HepG2 (cell line): Measurements from ENCODE around the gene CIAPIN1. TPM values are rescaled to one million over a fixed set of nuclear protein-coding genes. Genes with fewer than 3 reads are reported as not detected.
A peak's percentile ranks its signal among the peaks of the same experiment; 100 is the strongest.

ENCODE experiments used
- NAIF1 ChIP-seq: sonication (generic); formaldehyde crosslinking; IDR thresholded peaks from 2 replicates; pipeline ENCODE4 v1.5.0; 2020; ENCODE audit warnings: mild to moderate bottlenecking, missing genetic modification reagents, borderline replicate concordance
- NFIB ChIP-seq: sonication (generic); formaldehyde crosslinking; IDR thresholded peaks from 2 replicates; pipeline ENCODE4 v1.9.0; 2021; ENCODE audit warnings: missing genetic modification reagents, mild to moderate bottlenecking, borderline replicate concordance
- SCMH1 ChIP-seq: sonication (generic); formaldehyde crosslinking; IDR thresholded peaks from 2 replicates; pipeline ENCODE4 v1.9.0; 2021; ENCODE audit warnings: missing genetic modification reagents, mild to moderate bottlenecking, borderline replicate concordance
- STAT5B ChIP-seq: sonication (generic); formaldehyde crosslinking; IDR thresholded peaks from 2 replicates; pipeline ENCODE4 v1.4.0; 2020; ENCODE audit warnings: missing genetic modification reagents
- ZBTB7B ChIP-seq: sonication (generic); formaldehyde crosslinking; IDR thresholded peaks from 2 replicates; pipeline ENCODE4 v1.4.0; 2020; ENCODE audit warnings: missing genetic modification reagents
- ZC3H4 ChIP-seq: sonication (generic); formaldehyde crosslinking; IDR thresholded peaks from 2 replicates; pipeline ENCODE4 v1.4.0; 2020; ENCODE audit warnings: missing genetic modification reagents, borderline replicate concordance
- ZFY ChIP-seq: sonication (generic); formaldehyde crosslinking; IDR thresholded peaks from 2 replicates; pipeline ENCODE4 v1.4.0; 2020; ENCODE audit warnings: missing genetic modification reagents
- ZNF34 ChIP-seq: sonication (generic); formaldehyde crosslinking; IDR thresholded peaks from 2 replicates; pipeline ENCODE4 v1.4.0; 2020; ENCODE audit warnings: mild to moderate bottlenecking, missing genetic modification reagents, borderline replicate concordance
- polyA plus RNA-seq, 8 experiments: library from polyadenylated mRNA; depleted of rRNA in 3 of 8; stranded (reverse) in 7 of 8; unstranded in 1 of 8; fragments of >200 nt; fragmentation: Illumina TruSeq in 4 of 8; extraction: Trizol in 4 of 8; gene quantifications; 2 replicates each; pipeline versions ENCODE4 v1.2.1 to v1.2.3, GENCODE V29; 2011 to 2016; ENCODE audit warnings: low read depth in 4 of 8, missing spikeins in 1 of 8, mixed read lengths in 1 of 8; ENCODE audit not compliant: insufficient read depth in 1 of 8
- total RNA-seq, 5 experiments: library from RNA; depleted of rRNA; stranded (reverse); fragments of >200 nt; fragmentation: Illumina TruSeq; extraction: Trizol; gene quantifications; 2 replicates each; pipeline ENCODE4 v1.2.3, GENCODE V29; 2016; ENCODE audit warnings: low read depth in 1 of 5
- TF ChIP-seq, protein P1 (sequence below): sonication (generic); formaldehyde crosslinking; IDR thresholded peaks from 2 replicates; pipeline ENCODE4 v1.5.1; 2020; ENCODE audit warnings: mild to moderate bottlenecking, missing genetic modification reagents
- TF ChIP-seq, protein P2 (sequence below): sonication (generic); formaldehyde crosslinking; IDR thresholded peaks from 2 replicates; pipeline ENCODE4 v1.4.0; 2020; ENCODE audit warnings: mild to moderate bottlenecking, missing genetic modification reagents, borderline replicate concordance
- TF ChIP-seq, protein P3 (sequence below), 2 experiments: fragments of 450-650 bp in 1 of 2; sonication (generic) in 1 of 2; formaldehyde crosslinking; IDR thresholded peaks; 2 replicates each; pipeline versions ENCODE4 v1.5.0 to v1.8.0; 2020 to 2022; ENCODE audit warnings: mild to moderate bottlenecking in 1 of 2, missing genetic modification reagents in 1 of 2
- TF ChIP-seq, protein P4 (sequence below): sonication (generic); formaldehyde crosslinking; IDR thresholded peaks from 2 replicates; pipeline ENCODE4 v1.4.0; 2020; ENCODE audit warnings: missing genetic modification reagents
- TF ChIP-seq, protein P5 (sequence below): sonication (generic); formaldehyde crosslinking; IDR thresholded peaks from 2 replicates; pipeline ENCODE4 v1.5.1; 2020; ENCODE audit warnings: mild to moderate bottlenecking, missing genetic modification reagents, moderate library complexity

CIAPIN1 gene
- total and polyA plus RNA-seq, 2 of the 13 experiments (the other 11 are each of a cell fraction or from before 2014, with no cell fraction given) = 69.3 to 89.7 TPM

DNA sequence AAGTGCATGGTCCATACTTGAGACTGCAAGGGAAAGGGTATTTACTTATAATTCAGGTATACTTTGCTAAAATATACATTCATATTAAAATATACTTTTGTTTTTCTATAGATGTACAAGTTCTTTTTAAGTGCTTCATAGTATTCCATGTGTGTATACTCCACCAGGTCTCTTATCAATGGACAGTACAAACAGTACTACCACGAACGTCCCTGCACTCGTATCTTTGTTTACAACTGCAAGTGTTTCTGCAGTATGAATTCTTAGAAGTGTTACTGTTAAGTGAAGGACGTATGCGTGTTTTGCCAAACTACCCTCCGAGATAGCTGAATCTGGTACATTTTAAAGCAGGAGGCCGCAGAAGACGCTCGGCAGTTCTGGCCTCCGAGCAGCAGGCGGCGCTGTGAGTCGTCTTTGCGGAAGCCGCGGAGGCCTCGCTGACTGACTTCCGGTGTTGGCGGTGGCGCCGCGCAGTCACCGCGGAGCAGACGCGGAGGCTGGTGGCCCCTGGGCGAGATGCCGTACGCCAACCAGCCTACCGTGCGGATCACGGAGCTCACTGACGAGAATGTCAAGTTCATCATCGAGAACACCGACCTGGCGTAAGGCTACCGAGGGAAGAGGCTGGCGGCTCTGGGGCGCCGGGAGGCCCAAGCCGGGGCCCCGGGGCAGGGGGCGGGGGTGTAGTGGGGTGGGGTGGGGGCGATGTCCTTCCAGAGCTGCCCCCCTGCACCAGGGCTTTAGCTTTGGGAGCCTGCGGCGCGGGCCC lies 15.2 kb upstream of the CIAPIN1 start, which contains the start of gene POLR2C (continued):
- TF ChIP-seq, protein P1, sequence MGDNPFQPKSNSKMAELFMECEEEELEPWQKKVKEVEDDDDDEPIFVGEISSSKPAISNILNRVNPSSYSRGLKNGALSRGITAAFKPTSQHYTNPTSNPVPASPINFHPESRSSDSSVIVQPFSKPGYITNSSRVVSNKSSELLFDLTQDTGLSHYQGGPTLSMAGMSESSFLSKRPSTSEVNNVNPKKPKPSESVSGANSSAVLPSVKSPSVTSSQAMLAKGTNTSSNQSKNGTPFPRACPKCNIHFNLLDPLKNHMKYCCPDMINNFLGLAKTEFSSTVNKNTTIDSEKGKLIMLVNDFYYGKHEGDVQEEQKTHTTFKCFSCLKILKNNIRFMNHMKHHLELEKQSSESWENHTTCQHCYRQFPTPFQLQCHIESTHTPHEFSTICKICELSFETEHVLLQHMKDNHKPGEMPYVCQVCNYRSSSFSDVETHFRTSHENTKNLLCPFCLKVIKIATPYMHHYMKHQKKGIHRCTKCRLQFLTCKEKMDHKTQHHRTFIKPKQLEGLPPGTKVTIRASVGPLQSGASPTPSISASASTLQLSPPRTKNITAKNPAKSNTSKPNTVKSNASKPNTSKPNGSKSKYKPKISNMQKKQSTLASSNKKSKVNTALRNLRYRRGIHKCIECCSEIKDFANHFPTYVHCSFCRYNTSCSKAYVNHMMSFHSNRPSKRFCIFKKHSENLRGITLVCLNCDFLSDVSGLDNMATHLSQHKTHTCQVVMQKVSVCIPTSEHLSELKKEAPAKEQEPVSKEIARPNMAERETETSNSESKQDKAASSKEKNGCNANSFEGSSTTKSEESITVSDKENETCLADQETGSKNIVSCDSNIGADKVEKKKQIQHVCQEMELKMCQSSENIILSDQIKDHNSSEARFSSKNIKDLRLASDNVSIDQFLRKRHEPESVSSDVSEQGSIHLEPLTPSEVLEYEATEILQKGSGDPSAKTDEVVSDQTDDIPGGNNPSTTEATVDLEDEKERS = 0 out of 2 replicates have a peak, but pooled peaks have one; percentile 25
- TF ChIP-seq, protein P2, sequence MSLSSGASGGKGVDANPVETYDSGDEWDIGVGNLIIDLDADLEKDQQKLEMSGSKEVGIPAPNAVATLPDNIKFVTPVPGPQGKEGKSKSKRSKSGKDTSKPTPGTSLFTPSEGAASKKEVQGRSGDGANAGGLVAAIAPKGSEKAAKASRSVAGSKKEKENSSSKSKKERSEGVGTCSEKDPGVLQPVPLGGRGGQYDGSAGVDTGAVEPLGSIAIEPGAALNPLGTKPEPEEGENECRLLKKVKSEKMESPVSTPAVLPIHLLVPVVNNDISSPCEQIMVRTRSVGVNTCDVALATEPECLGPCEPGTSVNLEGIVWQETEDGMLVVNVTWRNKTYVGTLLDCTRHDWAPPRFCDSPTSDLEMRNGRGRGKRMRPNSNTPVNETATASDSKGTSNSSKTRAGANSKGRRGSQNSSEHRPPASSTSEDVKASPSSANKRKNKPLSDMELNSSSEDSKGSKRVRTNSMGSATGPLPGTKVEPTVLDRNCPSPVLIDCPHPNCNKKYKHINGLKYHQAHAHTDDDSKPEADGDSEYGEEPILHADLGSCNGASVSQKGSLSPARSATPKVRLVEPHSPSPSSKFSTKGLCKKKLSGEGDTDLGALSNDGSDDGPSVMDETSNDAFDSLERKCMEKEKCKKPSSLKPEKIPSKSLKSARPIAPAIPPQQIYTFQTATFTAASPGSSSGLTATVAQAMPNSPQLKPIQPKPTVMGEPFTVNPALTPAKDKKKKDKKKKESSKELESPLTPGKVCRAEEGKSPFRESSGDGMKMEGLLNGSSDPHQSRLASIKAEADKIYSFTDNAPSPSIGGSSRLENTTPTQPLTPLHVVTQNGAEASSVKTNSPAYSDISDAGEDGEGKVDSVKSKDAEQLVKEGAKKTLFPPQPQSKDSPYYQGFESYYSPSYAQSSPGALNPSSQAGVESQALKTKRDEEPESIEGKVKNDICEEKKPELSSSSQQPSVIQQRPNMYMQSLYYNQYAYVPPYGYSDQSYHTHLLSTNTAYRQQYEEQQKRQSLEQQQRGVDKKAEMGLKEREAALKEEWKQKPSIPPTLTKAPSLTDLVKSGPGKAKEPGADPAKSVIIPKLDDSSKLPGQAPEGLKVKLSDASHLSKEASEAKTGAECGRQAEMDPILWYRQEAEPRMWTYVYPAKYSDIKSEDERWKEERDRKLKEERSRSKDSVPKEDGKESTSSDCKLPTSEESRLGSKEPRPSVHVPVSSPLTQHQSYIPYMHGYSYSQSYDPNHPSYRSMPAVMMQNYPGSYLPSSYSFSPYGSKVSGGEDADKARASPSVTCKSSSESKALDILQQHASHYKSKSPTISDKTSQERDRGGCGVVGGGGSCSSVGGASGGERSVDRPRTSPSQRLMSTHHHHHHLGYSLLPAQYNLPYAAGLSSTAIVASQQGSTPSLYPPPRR = peak; percentile 69; the same call in 1 of the 2 replicates
- TF ChIP-seq, protein P3, sequence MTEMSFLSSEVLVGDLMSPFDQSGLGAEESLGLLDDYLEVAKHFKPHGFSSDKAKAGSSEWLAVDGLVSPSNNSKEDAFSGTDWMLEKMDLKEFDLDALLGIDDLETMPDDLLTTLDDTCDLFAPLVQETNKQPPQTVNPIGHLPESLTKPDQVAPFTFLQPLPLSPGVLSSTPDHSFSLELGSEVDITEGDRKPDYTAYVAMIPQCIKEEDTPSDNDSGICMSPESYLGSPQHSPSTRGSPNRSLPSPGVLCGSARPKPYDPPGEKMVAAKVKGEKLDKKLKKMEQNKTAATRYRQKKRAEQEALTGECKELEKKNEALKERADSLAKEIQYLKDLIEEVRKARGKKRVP (CRISPR knock-in tag; IDR thresholded peaks at IDR 0.05) = peak in 1 of 2 experiments; percentile 83; a peak in 2 of 4 replicates
- TF ChIP-seq SCMH1 (CRISPR knock-in tag) (no peak), ZFY (CRISPR knock-in tag) (peak; percentile 95), STAT5B (CRISPR knock-in tag) (peak; percentile 87; the same call in 1 of the 2 replicates), ZC3H4 (CRISPR knock-in tag) (no peak), NAIF1 (CRISPR knock-in tag) (peak; percentile 89), ZNF34 (CRISPR knock-in tag) (no peak), ZBTB7B (CRISPR knock-in tag) (peak; percentile 84), NFIB (CRISPR knock-in tag) (0 out of 2 replicates have a peak, but pooled peaks have one; percentile 47)
- TF ChIP-seq, protein P4, sequence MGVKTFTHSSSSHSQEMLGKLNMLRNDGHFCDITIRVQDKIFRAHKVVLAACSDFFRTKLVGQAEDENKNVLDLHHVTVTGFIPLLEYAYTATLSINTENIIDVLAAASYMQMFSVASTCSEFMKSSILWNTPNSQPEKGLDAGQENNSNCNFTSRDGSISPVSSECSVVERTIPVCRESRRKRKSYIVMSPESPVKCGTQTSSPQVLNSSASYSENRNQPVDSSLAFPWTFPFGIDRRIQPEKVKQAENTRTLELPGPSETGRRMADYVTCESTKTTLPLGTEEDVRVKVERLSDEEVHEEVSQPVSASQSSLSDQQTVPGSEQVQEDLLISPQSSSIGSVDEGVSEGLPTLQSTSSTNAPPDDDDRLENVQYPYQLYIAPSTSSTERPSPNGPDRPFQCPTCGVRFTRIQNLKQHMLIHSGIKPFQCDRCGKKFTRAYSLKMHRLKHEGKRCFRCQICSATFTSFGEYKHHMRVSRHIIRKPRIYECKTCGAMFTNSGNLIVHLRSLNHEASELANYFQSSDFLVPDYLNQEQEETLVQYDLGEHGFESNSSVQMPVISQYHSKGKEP (CRISPR knock-in tag) = peak; percentile 95
- TF ChIP-seq, protein P5, sequence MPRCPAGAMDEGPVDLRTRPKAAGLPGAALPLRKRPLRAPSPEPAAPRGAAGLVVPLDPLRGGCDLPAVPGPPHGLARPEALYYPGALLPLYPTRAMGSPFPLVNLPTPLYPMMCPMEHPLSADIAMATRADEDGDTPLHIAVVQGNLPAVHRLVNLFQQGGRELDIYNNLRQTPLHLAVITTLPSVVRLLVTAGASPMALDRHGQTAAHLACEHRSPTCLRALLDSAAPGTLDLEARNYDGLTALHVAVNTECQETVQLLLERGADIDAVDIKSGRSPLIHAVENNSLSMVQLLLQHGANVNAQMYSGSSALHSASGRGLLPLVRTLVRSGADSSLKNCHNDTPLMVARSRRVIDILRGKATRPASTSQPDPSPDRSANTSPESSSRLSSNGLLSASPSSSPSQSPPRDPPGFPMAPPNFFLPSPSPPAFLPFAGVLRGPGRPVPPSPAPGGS (CRISPR knock-in tag) = peak; percentile 44; the same call in 1 of the 2 replicates
